Spleen (tissue), 11 donors: ENCODE results near the gene PDLIM4. TPM values are rescaled to one million over a fixed set of nuclear protein-coding genes. Genes with fewer than 3 reads are reported as not detected.

Experiments used
- DNase-seq: peaks from one replicate; pipeline ENCODE4 v3.0.0-alpha.2; 2020
- H3K27ac ChIP-seq, 8 donors: fragments of 200-600 bp; sonication (generic) in 7 of 8; 1 replicate in 4 of 8; 2 replicates in 4 of 8; pipeline versions ENCODE4 v1.5.0 to v1.8.0; 2016 to 2021; ENCODE audit warnings: inconsistent platforms in 4 of 8, mild to moderate bottlenecking in 4 of 8, moderate library complexity in 1 of 8
- H3K27me3 ChIP-seq, 7 donors: fragments of 200-600 bp; sonication (generic) in 6 of 7; replicated peaks in 1 of 7; 1 replicate in 4 of 7; 2 replicates in 3 of 7; pipeline versions ENCODE4 v1.5.0 to v1.8.0; 2016 to 2021; ENCODE audit warnings: inconsistent platforms in 3 of 7, mild to moderate bottlenecking in 1 of 7
- H3K36me3 ChIP-seq, 6 donors: fragments of 200-600 bp; sonication (generic) in 5 of 6; 1 replicate in 4 of 6; 2 replicates in 2 of 6; pipeline versions ENCODE4 v1.5.0 to v1.8.0; 2016 to 2021; ENCODE audit warnings: inconsistent platforms in 2 of 6
- H3K4me1 ChIP-seq, 6 donors: fragments of 200-600 bp; sonication (generic) in 5 of 6; 1 replicate in 3 of 6; 2 replicates in 3 of 6; pipeline versions ENCODE4 v1.5.0 to v1.8.0; 2016 to 2021; ENCODE audit warnings: inconsistent platforms in 3 of 6
- H3K4me3 ChIP-seq, 8 donors: fragments of 200-600 bp; sonication (generic) in 7 of 8; 1 replicate in 4 of 8; 2 replicates in 4 of 8; pipeline versions ENCODE4 v1.5.0 to v1.8.0; 2016 to 2021; ENCODE audit warnings: inconsistent platforms in 4 of 8, mild to moderate bottlenecking in 4 of 8, moderate library complexity in 2 of 8
- H3K9me3 ChIP-seq, 8 donors: fragments of 200-600 bp; sonication (generic) in 7 of 8; 1 replicate in 4 of 8; 2 replicates in 4 of 8; pipeline versions ENCODE4 v1.5.0 to v1.8.0; 2016 to 2021; ENCODE audit warnings: inconsistent platforms in 4 of 8
- CTCF ChIP-seq, 11 experiments: fragments of 200-600 bp in 7 of 11; fragments of 450-650 bp in 4 of 11; sonication (generic) in 4 of 11; IDR thresholded peaks in 8 of 11; conservative IDR thresholded peaks in 3 of 11; 1 replicate in 7 of 11; 2 replicates in 4 of 11; pipeline versions ENCODE4 v1.4.0 to v1.8.0; 2016 to 2021; ENCODE audit warnings: antibody characterized with exemption in 11 of 11, inconsistent platforms in 4 of 11, mild to moderate bottlenecking in 1 of 11
- POLR2A ChIP-seq, 3 donors: fragments of 450-650 bp; IDR thresholded peaks; one replicate each; pipeline ENCODE4 v1.5.1; 2017; ENCODE audit warnings: antibody characterized with exemption in 3 of 3, mild to moderate bottlenecking in 1 of 3
- POLR2AphosphoS5 ChIP-seq, 3 donors: sonication (generic); formaldehyde crosslinking; IDR thresholded peaks; one replicate each; pipeline ENCODE4 v1.5.1; 2017; ENCODE audit warnings: antibody characterized with exemption in 3 of 3
- WGBS, 5 donors: extraction: QIAGEN DNeasy Blood & Tissue Kit in 3 of 5; methylation state at CpG; one replicate each; pipeline versions ENCODE4 v1.1.5 to v1.1.7; 2013 to 2018; 5-methylcytosine and 5-hydroxymethylcytosine counted together
- intact Hi-C: fragments of 100-400 bp; cut with DNase I; formaldehyde crosslinking; loops from one replicate; pipeline ENCODE4 v1.15.0; 2023; ENCODE audit warnings: low total_unique reads
- polyA plus RNA-seq, 3 donors: library from polyadenylated mRNA; stranded (reverse); fragments of 200-250 nt; gene quantifications; one replicate each; pipeline ENCODE4 v1.2.1, GENCODE V29; 2013
- total RNA-seq, 7 donors: library from RNA; depleted of rRNA in 3 of 7; stranded (reverse); fragments of >200 nt in 3 of 7; fragmentation: NEBNext Ultra II Directional in 4 of 7; extraction: Animal tissue kit (Norgen Biotek cat#: 25700) in 4 of 7; gene quantifications; one replicate each; pipeline versions ENCODE4 v1.1.0 to v1.2.1, GENCODE V29; 2016 to 2021
- donor health status: healthy with polysubstance abuse.
- donor health status: DM: no; HTN: no; CAD: no; lungs with moderate emphysema.
- donor health status: DM: no; HTN: no; CAD: no.
- donor health status: Bipolar disorder and iron deficiency.
- donor health status: healthy.
- donor health status: DM: no; HTN: no; CAD: no.
- donor health status: DM: yes; HTN: yes; CAD: no.

The PDLIM4 gene
- total and polyA plus RNA-seq, 10 donors, result 3.5 to 17.4 (median 9.0) TPM

GRCh38 chr5:132301344-132302271 lies 44.1 kb downstream of the PDLIM4 start:
- intact Hi-C loops, result no loop called here
- DNase-seq, result no peak
- no peak for TF ChIP-seq CTCF (IDR thresholded peaks at IDR 0.05 in 8 of 11, conservative IDR thresholded peaks at IDR 0.05 in 3 of 11)
- TF ChIP-seq POLR2A (IDR thresholded peaks at IDR 0.05), result no peak
- no peak for TF ChIP-seq POLR2AphosphoS5 (IDR thresholded peaks at IDR 0.05)
- Histone ChIP-seq H3K27me3 (peaks cover 0 to under 1% (median 0%) of the 10 kb centered on the region in 7 donors), H3K9me3 (peaks cover 5 to 23% (median 19%) of the 10 kb centered on the region in 8 donors), H3K4me3 (no peak overlapping the region), H3K36me3 (peaks cover 0 to 20% (median 0%) of the 10 kb centered on the region in 6 donors), H3K4me1 (peaks cover 0 to 38% (median 4%) of the 10 kb centered on the region in 6 donors), H3K27ac (peak overlapping the region in 3 of 8 donors; percentile 1 to 36 (median 20))
- WGBS, 5 donors, result 71 to 84% (median 78%) methylated on average over 11 of the region's 11 CpGs

GRCh38 chr5:132302413-132302812 lies 44.9 kb downstream of the PDLIM4 start:
- TF ChIP-seq POLR2A (IDR thresholded peaks at IDR 0.05), result no peak
- no peak for TF ChIP-seq POLR2AphosphoS5 (IDR thresholded peaks at IDR 0.05)
- no peak for TF ChIP-seq CTCF (IDR thresholded peaks at IDR 0.05 in 8 of 11, conservative IDR thresholded peaks at IDR 0.05 in 3 of 11)
- WGBS, 5 donors, result 75 to 89% (median 84%) methylated on average over 3 of the region's 3 CpGs
- intact Hi-C loops, result no loop called here
- Histone ChIP-seq H3K4me3 (no peak overlapping the region), H3K27me3 (no peaks in the 10 kb centered on the region), H3K4me1 (peaks cover 0 to 33% (median 4%) of the 10 kb centered on the region in 6 donors), H3K9me3 (peaks cover 5 to 23% (median 19%) of the 10 kb centered on the region in 8 donors), H3K27ac (peak overlapping the region in 1 of 8 donors; percentile 20), H3K36me3 (peaks cover 0 to 20% (median 0%) of the 10 kb centered on the region in 6 donors)
- no peak for DNase-seq

- 89 to 96% (median 94%) methylated on average over 6 of the region's 6 CpGs for WGBS, 5 donors
- H3K4me3 ChIP-seq, result no peak overlapping the region
- TF ChIP-seq POLR2AphosphoS5 (IDR thresholded peaks at IDR 0.05), result no peak
- TF ChIP-seq CTCF (IDR thresholded peaks at IDR 0.05 in 8 of 11, conservative IDR thresholded peaks at IDR 0.05 in 3 of 11), result no peak
- TF ChIP-seq POLR2A (IDR thresholded peaks at IDR 0.05), result no peak
- H3K9me3 ChIP-seq, result peaks cover 5 to 23% (median 19%) of the 10 kb centered on the region in 8 donors
- no peaks in the 10 kb centered on the region for H3K27me3 ChIP-seq
- H3K4me1 ChIP-seq, result peaks cover 0 to 30% (median 4%) of the 10 kb centered on the region in 6 donors
- peaks cover 0 to 20% (median 0%) of the 10 kb centered on the region in 6 donors for H3K36me3 ChIP-seq
- intact Hi-C loops, result no loop called here
- no peak overlapping the region for H3K27ac ChIP-seq
- DNase-seq, result no peak
Observed at GRCh38 chr5:132303589-132303988, 46.1 kb downstream of the PDLIM4 start.

- Histone ChIP-seq H3K4me3 (no peak overlapping the region), H3K36me3 (peaks cover 0 to 20% (median 0%) of the 10 kb centered on the region in 6 donors), H3K27ac (no peak overlapping the region), H3K4me1 (peaks cover 0 to 32% (median 4%) of the 10 kb centered on the region in 6 donors), H3K9me3 (peaks cover 5 to 23% (median 19%) of the 10 kb centered on the region in 8 donors), H3K27me3 (no peaks in the 10 kb centered on the region)
- 80 to 93% (median 90%) methylated on average over 2 of the region's 2 CpGs for WGBS, 5 donors
- DNase-seq, result no peak
- intact Hi-C loops, result no loop called here
- no peak for TF ChIP-seq CTCF (IDR thresholded peaks at IDR 0.05 in 8 of 11, conservative IDR thresholded peaks at IDR 0.05 in 3 of 11)
- no peak for TF ChIP-seq POLR2AphosphoS5 (IDR thresholded peaks at IDR 0.05)
- no peak for TF ChIP-seq POLR2A (IDR thresholded peaks at IDR 0.05)
Observed at GRCh38 chr5:132305420-132305819, 47.9 kb downstream of the PDLIM4 start.
